HG03342 (cell line): ENCODE data around the gene RNF220.

Experiments
- ATAC-seq: cut with Tn5 transposase; IDR thresholded peaks from one replicate; pipeline ENCODE4 v1.9.1; 2021; ENCODE audit warnings: mild to moderate bottlenecking, moderate library complexity; ENCODE audit not compliant: unreplicated experiment

The RNF220 gene

DNA sequence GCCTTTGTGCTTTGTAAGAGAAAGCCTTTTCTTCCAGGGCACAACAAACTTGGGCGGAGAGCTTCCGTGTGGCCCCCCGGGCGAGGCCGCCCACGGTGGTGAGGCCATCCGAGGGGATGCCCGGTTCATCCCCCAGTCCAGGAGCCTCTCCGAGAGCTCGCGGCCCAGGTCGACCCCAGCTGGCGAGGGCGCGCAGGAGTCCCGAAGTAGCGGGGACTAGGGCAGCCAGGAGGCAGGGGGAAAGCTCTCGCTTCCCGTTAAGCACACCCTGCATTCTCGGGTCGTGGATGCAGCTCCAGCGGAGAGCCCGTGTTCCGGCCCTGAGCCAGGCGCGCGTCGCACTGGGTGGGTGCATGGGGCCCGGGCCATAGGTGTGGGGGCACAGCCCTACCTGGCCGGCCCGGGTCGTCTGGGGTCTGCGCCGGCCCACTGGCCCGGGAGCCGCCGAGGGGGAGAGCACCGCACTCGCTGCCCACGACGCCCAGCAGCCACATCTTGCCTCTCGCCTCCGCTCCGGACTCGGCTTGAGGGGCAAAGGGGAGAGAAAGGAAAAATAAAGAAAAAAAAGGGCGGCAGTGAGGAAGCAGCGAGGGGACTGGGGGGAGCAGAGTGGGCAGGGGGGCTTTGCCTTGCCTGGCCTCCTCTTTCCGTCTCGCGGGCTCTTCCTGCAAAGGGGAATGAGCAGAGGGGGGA is 1.8 kb downstream of the RNF220 start:
- no peak for ATAC-seq

GRCh38 chr1:44407430-44408211 is 2.6 kb downstream of the RNF220 start:
- ATAC-seq: no peak

- no peak for ATAC-seq
Measured at GRCh38 chr1:44408212-44408582, 3.1 kb downstream of the RNF220 start.

- no peak for ATAC-seq
Measured at GRCh38 chr1:44408632-44409602, 3.9 kb downstream of the RNF220 start.

DNA sequence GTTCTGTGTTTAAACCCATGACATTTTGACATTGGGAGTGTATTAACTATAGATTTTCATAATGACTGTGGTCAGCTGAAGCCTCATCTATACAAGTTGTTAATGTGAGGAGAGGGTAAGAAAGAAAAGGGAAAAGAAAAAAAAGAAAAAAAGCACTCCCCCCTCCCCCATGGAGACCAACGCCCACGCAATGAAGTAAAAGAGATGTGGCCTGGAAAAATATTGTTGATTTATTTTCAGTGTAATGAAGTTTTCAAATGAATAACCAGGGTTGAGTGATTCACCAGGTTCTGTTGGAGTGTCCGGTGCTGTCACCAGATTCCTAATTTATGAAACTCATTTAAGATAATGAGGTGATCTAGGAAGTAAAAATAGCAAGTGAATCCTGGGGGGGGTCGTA is 4.7 kb downstream of the RNF220 start:
- ATAC-seq: no peak

DNA sequence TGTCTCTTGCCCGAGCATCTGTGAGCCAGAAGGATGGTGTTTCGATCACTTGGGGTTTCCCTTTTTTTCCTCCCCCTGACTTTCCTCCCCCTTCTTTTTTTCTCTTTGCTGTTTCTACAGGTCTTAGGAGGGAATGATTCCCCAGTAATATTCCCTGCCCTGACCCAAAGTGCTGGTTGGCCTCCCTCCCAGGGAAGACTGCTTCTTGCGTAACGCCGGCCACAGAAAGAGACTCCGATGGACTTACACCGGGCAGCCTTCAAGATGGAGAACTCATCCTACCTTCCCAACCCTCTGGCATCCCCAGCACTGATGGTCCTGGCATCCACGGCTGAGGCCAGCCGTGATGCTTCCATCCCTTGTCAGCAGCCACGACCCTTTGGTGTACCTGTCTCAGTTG is 6.8 kb downstream of the RNF220 start:
- no peak for ATAC-seq

- no peak for ATAC-seq
Measured at GRCh38 chr1:44412601-44413000, 7.5 kb downstream of the RNF220 start.

DNA sequence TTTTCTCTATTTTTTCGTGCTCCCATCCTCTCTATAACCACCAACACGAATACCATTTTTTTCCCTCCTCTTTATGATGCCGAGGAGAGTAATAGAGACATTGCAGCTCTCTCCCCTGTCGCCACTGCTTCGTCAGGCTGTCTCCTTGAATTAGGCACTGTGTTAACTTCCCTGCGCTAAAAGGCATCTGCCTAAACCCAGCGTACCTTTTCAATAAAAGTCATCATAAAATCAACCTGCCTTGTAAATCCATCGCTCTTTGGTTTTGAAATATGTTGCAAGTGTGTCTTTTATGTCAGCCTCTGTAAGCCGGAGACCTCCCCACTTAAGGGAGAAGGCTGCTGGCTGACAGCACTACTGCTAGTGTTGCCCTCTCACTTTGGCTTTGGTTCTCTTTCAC is 8.7 kb downstream of the RNF220 start:
- ATAC-seq: no peak

GRCh38 chr1:44415013-44415412 is 10.0 kb downstream of the RNF220 start:
- no peak for ATAC-seq

GRCh38 chr1:44416408-44416807 is 11.4 kb downstream of the RNF220 start:
- no peak for ATAC-seq

- no peak for ATAC-seq
Measured at GRCh38 chr1:44417351-44418021, 12.4 kb downstream of the RNF220 start.

DNA sequence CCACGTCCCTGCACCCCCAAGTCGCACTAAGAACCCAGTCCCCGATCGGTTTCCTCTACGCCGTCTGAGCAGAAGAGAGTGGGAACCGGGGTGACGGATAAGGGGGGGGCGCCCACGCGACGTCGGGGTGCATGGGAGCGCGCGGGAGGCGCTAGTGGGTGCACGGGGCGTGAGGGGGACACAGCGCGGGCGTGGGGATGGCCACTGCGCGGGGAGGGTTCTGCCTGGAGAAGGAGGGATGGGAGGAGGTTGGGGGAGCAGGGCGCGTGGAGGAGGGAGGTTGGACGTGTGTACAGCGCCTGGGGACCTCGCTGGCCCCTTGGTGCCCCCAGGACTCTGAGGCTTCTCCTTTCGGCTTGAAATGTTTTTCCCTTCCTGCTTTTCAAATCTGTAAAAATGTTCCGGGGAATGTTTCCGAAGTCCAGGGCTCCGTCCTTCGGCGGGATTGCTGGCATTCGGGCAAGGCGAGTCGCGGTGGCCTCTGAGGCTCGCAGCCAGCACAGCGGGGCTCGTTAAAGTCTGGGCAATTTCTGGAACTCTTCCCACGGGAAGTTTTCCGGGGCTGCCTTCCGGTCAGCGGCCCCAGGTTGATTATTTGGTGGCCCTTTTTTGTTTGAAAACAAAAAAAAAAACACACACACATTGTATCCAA is 13.1 kb downstream of the RNF220 start:
- no peak for ATAC-seq

- no peak for ATAC-seq
Measured at GRCh38 chr1:44419901-44420300, 14.8 kb downstream of the RNF220 start.

DNA sequence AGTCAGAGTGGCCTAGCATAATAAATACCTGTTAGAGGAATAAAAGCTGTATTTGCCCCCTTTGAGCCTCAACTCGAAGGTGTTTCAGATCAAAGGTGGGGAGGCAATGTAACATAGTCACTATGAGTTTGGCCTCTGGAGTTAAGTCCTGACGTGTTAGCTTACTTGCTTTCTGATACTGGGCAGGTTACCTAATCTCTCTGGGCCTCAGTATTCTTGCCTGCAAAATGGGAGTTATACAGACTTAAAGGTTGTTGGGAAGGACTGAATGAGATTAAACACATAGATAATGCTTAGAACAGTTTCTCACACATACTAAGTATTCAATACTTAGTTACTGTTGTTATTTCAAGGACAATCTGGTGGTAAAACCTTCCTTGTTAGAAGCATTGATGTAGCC is 15.5 kb downstream of the RNF220 start:
- ATAC-seq: no peak

DNA sequence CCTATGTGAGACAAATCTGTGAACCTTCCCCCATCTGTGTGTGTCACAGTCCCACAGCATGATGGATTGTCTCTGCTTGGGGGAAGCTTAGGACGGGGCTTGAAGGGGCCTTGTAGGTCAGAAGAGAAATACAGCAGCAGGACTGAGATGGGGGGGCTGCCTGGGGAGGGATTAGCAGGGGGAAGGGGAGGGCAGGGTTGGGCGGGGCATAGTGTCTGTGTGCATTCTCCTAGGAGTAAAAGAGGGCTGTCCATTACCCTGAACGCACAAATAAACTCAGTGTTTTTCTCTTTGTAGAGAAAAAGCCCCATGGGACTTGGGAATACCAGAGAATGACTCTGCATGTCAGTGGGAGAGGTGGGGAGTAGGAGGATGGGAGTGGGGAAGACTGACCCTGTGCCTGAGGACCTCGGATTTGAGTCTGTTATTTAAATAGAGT is 16.4 kb downstream of the RNF220 start:
- no peak for ATAC-seq

- ATAC-seq: no peak
Measured at GRCh38 chr1:44422161-44422560, 17.1 kb downstream of the RNF220 start.

DNA sequence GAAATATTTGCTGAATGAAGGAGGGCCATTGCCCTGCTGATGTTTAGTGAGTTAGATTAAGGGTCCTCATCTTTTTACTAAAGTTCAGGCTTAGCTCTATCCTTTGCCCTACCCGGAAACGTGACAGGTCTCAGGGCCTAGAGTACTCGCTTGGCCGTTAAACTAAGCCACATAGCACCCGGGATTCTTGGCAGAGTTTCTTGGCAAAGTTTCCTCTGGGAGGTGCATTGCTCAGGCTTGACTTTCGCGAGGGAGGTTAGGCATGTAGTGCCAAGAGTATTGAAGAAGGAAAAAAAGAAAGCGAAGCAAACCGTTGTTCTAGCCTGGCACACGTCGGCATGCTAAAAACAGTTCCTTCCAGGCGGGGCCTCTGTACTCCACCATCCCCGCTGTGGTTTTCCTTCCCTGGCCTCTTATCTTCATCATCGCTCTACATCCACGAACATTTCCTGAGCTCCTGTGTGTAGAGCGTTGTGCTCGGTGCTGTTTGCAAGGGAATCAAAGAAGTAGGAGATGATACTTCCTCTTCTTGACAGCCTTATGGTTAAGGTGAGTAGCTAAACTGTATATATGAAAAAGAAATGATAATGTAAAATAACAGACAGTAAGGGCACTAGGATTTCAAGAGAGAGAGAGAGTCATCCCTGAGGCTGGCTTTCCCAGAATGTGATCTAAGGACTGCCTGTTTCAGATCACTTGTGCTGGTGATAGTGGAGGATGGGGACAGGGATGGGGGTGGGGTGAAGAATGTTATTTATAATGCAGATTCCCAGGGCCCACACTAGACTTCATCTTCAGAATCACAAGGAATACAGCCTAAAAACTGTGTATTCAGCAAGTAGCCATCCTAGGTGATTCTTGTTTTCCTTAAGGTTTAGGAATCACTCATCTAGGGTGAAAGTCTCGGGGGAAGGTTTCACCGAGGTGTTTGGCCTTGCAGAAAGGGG is 18.8 kb downstream of the RNF220 start:
- no peak for ATAC-seq

DNA sequence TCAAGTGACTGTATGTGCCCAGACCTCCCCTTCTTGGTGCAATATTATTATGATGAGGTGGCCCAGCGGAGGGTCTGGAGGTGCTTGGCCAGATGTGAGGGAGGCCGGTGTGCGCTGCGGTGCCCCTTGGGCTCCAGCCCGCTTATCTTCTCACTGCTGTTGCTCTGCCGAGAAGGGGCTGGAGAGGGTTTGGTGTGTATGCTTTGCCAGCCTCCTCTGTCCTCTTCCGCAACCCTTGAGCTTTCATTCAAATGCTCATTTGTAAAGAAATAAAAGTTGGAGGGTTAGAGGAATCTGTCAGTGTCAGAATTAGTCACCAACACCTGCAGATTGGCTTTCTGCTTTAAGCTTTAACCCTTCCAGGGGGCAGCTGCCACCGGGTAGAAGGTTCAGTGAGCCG is 19.7 kb downstream of the RNF220 start:
- no peak for ATAC-seq
